CD4-positive, alpha-beta T cell treated with Interleukin-17A for 4 hours (primary cell): Measurements from ENCODE around the gene CNTN4.
"Not testable (repeated sequence)": the region's sequence is repeated elsewhere in the genome, so short reads cannot be mapped to it uniquely, and the experiment has no call there.

ENCODE experiments used
- DNase-seq: peaks from one replicate; pipeline ENCODE4 v3.0.0-alpha.2; 2020; ENCODE audit warnings: mixed read lengths

Gene CNTN4

DNA sequence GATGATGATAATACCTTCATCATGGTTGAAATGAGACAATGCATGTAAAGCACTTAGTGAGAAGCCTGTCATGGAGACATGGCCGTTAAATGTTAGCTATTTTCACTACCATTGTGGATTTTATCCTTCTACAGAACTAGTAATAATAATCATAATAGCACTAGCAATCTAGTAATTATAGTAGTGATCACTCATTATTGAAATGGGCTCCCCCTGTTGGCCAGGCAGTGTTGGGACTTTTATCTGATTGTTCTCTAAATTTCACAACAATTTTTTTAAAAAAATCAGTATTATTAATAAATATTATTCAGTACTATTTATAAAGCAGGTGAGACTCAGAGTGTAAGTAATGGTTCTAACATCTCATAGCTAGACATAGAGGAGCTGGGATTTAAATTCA lies 615.3 kb downstream of the CNTN4 start:
- no peak for DNase-seq

DNA sequence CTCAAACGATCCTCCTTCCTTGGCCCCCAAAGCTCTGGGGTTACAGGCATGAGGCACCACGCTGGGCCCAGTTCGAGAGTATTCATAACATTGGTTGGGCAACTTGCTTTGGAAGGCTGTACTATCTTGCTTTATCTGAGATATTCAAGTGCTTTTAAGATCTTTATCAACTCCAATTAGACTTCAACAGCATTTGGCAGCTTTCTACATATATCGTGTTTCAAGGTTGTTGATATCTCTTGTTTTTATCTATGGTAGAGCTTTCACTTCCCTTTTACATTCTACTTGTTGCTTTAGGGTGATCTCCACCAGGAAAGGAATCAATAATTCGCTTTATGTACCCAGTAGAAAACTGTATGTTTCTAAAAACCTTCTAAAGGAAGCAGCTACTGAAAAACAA lies 616.2 kb downstream of the CNTN4 start:
- DNase-seq = no peak

DNA sequence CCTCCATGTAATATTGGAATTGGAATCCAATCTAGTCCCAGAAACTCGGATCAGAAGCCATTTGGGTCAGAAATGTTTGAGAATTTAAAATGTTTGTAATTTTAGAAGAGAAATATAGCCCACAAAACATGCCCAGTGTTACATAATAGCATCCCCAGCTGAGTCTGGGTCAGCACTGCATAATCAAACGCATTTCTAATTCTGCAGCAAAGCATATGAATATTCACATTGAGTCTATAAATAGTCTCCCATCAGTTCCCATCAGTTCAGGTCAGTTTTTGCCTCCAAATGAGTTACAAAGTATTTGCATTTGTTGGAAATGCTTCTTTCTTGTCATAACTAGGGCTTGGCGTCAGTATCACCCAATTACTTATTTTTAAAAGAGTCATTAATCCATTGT lies 628.4 kb downstream of the CNTN4 start:
- DNase-seq = no peak

DNA sequence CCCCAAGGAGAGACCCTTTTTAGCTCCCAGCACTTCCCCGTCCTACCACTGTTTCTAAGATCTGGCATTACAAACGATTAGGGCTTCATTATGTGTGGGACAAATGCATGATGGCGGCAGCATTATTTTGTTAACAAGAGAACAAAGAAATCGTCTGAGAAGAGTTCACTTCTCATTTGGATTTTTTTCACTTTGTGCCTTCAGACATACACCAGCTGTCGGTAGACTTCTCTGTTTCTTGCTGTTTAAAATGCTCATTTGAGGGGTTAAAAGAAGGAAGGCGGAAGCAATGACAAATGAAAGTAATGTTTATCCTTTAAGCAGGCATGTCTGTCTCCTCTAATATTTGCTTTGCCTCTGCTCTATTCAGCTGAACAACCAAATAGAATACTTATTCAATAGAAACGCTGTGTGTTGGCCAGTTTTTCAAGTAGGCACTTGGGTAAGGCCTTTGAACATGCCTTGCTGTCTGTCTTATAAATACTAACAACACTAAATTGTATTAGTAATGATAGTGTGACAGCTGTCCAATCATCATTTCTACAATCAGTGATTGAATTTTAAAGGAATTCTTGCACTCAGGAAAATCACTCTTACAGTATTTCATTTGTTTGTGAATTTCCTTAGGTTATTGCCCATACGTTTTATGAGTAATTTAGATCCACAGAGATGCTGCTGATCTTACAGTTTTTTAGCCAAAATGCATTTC lies 629.1 kb downstream of the CNTN4 start:
- no peak for DNase-seq

DNA sequence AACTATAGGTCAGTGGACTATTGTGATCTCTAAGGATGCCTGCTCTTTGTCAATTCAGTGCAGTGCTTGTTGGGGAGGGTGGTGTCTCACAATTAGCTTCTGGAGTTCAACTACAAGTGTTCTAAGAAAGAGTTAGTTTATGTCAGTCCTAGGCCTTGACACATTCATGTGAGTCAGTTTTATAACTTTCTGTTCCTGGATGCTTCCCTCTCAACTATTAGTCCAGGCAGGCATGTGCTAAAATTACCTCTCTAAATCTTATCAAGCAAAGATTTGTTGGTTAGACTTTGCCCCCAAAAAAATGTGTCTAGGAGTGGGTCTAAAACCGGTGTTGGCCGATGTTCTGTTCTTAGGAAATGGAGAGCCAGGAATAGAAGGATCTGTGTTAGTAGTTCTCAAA lies 633.2 kb downstream of the CNTN4 start:
- DNase-seq = no peak

DNA sequence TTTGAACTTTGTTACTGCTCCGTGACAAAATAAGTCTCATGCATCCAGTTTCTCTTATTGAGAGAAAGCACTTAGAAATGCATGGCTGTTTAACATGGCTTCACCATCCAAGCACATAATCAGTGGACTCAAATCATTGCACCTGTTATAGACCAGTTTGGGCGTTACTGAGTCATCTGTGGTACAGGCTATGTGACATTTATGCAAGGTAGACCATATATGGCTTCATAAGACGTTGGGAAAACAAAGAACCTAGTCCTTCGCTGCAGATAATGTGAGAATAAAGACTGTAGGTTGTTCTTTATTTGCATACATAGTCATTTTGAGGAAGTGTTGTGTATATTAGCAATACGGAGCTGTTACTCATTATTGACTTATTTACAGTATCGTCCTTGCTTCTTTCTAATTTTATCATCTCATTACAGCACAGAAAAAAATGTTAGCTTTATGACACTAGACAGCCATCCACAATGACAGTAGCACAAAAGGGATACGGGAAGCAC lies 636.8 kb downstream of the CNTN4 start:
- DNase-seq = no peak

DNA sequence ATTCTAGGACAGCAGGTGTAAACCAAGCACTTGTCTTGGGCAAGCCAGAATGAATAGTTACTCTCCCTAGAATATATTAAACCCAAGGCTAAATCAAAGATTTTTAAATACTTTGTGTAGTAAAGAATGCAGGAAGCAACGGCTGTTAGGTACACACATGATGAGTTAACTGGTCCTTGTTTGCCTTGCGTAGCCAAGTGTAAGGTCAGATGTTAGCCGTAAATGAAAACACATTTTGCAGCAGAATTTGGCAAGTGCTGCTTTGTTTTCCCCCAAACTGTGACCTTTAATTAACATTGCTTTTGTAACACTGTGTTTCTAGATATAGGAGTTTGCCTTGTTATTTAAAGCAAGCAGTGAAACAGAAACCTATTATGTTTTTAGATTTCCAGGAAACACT lies 642.9 kb downstream of the CNTN4 start:
- no peak for DNase-seq

DNA sequence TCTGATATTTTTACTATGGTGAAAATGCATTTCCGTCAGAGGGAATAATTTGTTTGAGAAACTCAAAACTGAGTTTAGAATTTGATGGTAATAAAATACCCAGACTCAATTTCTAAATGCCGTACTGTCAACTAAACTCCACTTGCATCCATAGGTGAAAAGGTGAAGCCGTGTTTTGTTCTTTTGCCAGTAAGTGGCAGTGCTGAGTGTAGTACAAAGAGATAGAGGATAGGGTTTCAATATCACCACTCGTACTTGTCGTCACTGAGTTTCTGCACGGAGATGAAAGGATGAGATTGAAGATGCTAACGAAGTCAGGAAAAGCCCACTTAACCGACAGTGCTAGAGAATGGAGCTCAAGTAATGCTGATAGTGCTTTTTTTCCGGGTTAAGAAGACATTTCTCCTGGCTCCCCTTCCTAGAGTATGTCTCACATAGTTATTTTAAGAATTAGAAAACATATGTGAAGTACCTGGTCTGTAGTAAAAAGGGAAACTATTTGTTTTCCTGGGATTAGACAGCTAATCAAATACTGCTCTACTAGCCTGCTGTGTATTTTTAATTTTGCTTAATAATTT lies 666.4 kb downstream of the CNTN4 start:
- no peak for DNase-seq

DNA sequence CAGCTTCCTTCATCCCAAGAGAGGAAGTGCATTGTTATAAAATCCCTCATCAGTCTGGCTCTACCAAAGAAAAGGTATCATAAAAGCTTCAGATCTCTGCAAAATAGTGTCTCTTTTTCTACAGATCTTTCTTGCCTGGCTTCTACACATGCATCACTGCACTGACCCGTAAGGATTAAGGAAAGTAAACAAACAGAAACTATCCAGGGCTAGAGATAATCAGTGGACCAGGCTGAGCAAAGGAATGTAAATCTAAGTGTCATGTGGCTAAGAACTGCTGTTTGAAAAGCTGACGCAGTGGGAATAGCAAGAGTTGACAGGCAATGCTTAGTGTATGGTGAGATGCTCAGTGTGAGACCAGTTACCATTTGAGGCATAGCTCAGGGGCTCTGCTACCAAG lies 671.8 kb downstream of the CNTN4 start:
- DNase-seq = no peak

DNA sequence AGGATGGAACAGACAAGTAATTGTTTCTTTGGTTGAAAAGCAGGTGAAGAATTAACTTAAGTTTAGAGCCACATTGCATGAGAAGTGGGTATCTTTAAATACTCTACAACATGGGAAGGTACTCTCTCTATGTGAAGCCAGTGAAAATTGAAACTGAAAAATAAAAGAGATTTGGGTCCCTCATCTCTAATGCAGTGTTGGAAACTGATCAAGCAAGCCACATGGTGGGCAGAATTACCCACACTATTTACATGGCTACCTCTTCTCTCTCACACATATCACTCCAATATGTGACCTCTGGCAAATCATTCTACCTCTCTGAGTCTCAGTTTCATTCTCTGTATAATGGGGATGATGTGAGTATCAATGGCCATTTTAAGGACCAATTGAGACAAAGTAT lies 672.5 kb downstream of the CNTN4 start:
- no peak for DNase-seq

DNA sequence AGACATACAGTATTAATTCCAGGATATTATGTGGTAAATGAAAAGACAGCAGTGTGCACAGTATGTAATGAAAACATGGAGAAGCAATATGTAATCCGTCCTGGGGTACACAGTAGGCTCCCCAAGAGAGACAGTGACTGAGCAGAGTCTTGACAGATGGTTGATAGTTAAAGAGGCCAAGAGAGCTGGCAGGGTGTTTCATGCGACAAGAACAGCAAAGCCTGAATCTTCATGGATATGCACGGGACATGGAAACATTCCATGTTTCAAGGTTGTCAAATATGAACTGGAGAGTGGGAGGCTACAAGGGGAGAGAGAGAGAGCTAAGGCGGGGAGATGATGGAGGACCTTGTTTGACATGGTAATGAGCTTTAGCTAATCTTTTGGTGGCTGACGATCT lies 673.1 kb downstream of the CNTN4 start:
- no peak for DNase-seq

DNA sequence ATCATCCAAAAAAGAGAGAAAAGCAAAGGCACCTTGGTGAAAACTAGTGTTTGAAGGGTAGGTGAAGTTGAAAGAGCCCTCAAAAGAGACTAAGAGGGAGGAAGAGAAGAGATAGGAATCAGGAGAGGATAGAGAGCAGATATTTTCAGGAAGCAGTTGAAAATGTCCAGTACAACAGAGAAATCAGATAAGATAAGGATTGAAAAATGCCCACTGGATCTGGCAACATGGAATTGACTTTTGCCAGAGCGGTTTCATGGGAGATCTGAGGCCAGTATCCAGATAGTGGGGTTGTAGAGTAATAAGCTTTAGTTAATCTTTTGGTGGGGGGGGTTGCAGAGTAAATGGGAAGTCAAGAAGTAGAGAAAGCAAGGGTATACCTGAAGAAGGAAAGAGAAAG lies 674.1 kb downstream of the CNTN4 start:
- no peak for DNase-seq

DNA sequence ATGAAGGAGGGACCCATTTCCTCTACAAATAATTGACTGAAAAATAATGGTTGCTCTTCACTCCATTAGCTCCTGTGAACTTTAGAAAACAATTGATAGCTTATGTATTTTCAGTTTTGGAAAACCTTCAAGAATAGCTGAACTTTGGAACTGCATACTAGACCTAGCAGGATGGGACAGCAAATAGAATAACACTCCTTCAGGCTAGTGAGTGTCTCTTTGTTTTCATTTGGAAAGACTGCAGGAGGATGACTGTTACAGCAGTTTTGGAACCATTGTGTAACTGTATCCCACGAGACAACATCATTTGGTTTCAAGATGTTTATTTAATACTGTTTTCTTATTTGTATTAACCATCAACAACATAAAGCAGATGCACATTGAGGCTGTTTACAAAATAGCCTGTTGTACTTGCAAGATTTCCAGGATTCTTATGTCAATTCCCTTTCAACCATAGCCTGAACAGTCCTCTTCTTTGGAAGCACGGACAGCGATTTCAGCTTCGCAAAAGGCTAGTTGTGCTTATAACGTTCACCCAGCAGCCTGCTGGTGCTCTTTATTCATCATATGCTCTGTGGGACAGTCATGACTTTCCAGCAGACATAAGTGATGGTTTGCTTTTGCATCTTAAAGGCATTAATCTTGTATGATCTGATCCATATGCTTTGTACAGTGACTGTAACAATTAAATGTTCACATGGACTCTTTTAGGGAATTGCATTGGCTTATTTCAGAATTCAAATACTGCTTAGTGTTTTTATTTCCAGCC lies 676.0 kb downstream of the CNTN4 start:
- no peak for DNase-seq

DNA sequence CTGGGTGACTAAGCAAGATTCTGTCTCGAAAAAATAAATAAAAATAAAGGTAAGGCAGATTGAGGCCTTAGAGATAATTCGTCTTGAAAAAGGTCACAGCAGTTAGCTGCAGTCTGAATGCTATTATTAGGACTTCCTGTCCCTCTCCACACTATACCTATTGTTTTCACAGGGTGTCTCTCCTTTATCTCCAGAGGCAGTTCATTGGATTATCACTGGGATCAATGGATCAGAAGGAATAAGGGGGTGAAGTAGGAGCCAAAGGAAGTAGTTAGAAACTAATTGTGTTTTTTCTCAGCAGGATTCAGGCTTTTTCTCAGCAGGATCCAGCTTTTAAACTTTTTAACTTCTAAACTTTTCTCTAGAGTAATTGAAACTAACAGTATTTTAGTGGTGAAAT lies 684.6 kb downstream of the CNTN4 start:
- no peak for DNase-seq

DNA sequence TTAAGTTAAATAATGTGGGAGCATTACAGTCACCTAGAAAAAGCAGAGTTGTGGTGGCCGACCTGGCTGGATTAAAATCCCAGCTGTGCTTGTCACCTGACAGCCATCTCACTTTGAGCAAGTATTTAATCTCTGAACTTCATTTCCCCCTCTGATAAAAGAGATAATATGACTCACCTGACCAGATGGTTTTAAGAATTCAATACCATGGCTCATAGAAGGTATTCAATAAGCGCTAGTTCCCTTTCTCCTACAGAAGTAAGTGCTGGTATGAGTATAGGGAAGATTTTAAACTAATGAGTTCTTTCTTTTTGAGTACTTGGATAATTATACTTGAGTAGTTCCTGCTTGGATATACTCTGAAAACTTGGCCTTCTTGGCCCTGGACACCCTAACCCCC lies 686.0 kb downstream of the CNTN4 start:
- no peak for DNase-seq

DNA sequence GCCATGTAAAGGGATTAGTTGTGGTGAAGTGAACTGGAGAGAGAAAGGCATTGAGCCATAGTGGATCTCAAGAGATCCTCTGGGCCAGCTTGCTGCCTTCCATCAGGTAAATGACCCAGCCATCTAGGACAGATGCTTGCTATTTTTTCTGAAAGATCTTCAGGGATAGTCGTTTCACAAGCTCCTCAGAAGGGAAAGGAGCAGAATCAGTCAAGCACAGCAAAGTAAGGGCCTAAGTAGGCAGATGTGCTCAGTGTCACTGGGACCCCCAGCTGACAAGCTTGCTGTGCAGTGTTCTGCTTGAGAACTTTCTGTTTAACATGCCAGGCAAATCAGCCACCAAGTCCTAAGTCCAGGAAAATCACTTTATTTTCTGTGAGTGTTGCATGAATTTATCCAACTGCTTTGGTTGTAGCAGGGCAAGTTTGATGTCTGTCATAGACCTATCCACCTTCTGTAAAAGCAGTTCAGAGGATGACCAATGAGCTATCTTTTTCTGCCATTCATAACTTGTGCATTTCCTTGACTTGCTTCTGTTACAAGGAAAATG lies 691.7 kb downstream of the CNTN4 start:
- DNase-seq = no peak

DNA sequence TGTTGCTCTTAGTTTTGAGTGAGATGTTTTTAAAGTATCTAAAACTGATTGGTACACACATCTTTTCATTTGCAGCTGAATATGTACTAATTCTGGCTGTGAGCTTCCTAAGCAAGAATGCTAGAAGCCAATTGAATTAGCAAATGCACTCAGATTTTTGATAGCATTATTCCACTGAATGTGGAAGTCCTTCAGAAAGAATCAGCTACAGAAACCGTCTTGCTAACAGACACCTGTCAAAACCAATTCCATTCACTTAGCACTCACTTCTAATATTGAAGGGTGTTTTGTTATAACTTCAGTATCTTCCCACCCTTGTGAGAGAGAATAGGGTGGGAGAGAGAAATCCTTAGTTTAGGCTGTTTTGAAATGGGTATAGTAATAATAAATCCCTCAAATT lies 693.8 kb downstream of the CNTN4 start:
- no peak for DNase-seq

DNA sequence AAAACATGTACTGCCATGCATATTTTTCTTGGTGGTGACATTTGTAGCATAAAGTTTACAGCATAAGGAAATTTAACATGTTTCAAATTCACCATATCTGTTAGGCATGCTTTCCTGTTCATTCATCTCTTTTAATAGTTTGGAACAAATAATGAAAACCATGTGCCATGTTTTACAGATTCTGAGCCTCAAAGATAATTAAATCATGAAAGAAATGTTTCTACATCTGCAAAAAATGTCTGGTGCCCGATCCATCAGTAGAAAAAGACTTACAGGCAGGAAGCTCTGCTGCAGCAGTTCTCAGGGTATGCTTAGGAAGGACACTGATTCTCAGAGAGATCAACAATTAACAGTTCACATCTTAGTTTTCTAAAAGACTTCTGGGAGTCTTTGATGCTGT lies 695.3 kb downstream of the CNTN4 start:
- no peak for DNase-seq

DNA sequence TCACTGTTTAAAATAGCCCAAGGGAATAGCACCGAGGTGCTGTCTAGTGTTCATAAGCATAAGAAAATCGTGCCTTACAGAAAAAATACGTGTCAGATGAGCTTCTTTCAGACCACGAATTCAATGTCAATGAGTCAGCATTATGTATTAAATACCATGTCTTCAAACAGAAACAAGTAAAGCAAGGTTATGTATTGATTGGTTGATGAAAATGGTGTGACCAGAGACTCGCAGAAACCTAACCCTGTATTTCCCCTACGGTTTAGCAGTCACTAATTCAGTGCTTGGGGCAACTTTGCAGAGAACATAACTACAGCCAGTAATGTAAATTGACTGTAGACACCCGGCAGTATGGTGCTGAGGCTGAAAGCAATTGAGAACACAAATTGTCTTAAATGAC lies 703.8 kb downstream of the CNTN4 start:
- no peak for DNase-seq

DNA sequence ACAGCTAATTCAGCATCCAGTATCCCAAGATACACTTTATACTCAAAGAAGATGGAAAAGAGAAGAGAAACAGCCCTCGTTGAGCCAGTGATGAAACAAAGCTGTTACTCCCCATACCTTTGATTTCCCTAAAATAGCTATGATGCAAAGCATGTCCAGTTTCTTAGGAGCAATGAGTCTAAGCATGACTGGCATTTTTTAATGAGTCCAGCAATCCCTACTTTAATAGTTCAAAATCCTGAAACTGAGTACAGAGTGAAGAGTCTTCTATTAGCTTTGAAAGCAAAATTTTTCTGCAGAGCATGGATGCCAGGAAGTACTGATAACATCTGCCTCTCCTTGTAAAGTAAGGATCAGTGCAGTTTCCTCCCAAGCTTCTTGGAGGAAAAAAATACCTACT lies 708.8 kb downstream of the CNTN4 start:
- no peak for DNase-seq

DNA sequence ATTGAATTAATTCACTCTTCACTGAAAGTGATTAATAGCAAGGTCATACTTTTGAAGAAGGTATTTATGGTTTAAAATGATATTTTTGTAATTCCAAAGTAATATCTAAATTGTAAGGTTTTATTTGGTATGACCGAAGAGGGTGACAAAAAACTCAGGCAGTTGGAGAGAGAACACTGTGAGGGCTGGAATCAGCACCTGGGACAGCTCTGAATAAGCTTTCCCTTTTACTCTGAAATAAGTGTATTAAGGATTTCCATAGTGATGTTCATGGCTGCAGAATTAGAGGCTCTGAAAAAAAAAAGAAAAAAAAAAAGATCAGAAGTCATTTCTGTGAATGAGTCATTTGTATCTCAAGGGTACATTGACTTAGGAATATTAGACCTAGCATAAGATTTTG lies 712.1 kb downstream of the CNTN4 start:
- DNase-seq = no peak

DNA sequence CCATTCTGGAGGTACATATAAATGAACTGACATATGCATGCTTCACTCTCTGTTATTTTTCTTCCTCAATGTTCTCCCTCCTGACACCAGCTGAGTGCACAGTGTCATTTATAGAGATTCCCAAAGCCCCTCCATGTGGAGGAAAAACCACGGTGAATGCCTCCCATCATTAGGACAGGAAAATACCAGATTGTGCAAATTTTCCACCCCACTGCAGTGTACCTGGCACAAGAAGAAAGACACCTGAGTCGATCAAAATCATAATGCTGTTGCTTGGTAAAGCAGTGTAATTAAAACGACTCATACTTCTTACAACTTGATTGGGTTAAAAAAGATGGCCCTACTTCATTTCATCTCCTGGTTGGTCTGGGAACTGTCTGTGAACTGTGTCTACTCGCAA lies 720.9 kb downstream of the CNTN4 start:
- DNase-seq = no peak

DNA sequence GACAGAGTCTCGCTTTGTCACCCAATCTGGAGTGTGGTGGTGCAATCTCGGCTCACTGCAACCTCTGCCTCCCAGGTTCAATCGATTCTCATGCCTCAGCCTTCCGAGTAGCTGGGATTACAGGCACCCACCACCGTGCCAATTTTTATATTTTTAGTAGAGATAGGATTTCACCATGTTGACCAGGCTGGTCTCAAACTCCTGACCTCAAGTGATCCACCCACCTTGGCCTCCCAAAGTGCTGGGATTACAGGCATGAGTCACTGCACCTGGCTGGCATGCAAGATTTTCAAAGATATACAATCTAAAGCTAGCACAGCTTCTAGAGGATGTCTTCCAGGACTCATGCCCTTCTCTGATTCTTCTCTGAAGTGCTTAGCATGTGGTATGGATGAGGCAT lies 722.3 kb downstream of the CNTN4 start:
- DNase-seq = not testable (repeated sequence)

DNA sequence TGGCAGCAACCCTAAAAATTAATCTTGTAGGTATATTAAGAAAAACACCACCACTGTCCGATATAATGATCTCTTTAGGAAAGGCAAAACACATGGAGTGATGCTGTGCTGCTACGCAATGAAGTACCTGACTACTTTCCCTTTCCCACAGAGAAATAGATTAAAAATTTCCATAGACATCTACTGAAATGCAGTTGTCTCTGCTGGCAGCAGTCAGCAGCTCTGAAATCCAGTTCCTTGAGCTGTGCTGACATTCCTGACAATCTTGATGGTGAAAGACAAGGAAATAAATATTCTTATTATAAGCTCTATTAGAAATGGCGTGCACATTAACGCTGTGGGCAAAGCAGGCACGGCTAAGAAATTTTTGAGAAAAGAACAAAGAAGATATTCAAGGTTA lies 723.9 kb downstream of the CNTN4 start:
- DNase-seq = no peak
